ENCODE data around the gene LRCH1.

LRCH1 gene

DNA sequence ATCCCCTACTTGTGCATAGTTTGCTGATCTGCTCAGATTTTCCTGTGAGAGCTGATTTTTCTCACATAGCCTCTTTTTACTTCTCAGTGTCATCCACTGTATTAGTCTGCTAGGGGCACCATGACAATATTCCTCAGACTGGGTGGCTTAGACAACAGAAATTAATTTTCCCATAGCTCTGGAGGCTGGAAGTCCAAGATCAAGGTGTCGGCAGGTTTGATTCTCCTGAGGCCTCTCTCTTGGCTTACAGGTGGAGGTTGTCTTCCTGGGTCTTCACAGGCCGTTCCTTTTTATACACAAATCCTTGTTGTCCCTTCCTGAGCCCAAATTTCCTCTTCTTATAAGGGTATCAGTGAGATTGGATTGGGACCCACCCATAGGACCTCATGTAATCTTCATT is 9.2 kb downstream of the LRCH1 start:
- DNase-seq (ENCODE audit: low spot score): no peak

DNA sequence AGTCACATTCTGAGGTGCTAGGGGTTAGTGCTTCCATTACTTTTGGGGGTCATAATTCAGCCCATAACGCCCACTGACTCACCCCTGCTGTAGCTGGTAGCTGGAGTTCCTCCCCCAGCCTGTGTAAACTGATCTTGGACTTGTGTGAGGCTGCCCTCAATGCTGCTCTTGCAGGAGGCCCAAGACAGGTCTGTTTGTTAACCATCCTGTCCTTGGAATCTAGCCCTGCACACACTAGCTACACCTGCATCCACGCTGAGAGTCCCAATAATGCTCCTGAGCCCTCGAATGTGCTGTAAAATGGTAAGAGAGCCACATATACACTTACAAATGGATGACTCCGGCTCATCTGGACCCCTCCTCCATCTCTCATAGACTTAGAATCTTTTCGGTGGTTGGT is 9.6 kb downstream of the LRCH1 start:
- no peak for DNase-seq (ENCODE audit: low spot score)

DNA sequence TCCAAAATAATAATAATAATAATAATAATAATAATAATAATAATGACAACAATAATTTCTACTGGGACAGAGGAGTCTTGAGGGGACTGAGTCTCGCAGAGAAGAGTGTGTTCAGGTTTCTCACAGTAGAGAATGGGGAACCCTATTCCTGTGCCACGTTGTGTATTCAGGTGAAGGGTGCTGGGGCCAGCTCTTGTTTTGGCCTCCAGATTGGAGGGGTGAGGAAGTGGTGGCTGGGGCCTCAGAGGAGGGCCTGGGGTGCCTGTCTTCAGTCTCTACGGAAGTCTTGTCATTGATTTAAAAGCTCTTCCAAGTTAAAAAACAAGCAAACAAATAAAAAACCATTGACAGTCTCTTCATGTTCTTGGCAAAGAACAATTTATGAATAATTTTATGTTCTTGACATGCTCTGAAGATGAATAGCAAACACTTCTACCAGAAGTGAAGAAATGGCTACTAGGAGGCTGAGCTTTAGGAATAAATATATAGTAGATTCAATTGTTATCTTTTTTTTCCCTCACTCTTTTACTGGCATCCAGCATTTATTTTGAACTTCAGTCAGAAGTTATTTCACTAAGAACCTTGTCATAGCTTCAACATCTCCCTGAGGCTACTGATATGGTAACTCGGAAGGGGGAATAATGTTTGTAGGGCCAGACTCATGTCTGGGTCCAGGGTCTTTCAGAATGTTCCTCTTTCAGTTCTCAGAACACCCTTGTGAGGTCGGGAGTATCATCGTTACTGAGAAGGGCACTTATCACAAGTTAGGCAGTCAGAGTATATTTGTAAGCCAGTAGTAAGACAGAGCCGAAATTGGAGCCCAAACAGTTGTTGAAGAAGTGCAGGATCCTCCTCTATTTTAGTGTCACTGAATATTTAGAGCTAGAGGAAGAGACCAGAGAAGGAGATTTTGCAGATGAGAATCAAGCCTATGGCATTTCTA is 13.1 kb downstream of the LRCH1 start:
- DNase-seq (ENCODE audit: low spot score): no peak

DNA sequence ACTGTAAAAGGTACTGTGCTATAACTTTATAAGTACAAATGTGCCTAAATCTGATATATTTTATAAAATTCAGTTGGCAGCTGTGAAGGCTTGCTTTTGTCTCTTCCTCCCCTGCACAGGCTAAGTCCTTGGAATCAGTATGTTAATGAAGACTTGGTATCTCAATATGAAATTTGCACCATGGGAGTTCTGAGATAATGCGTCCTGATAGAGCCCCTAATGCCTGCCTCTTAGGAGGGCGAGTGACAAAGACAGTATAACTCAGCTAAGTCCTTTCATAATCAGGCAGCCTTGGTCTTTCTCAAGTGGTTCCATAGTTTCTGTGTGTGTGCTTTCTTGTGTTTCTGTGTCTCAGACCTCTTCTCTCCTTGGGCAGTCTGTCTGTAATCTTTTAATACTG is 14.7 kb downstream of the LRCH1 start:
- DNase-seq (ENCODE audit: low spot score): no peak

GRCh38 chr13:46569456-46569855 is 16.5 kb downstream of the LRCH1 start:
- DNase-seq (ENCODE audit: low spot score): no peak

GRCh38 chr13:46570273-46570672 is 17.3 kb downstream of the LRCH1 start:
- no peak for DNase-seq (ENCODE audit: low spot score)

- no peak for DNase-seq (ENCODE audit: low spot score)
These were observed 18.4 kb downstream of the LRCH1 start for GRCh38 chr13:46571189-46571908.

GRCh38 chr13:46571909-46572595 is 19.1 kb downstream of the LRCH1 start:
- no peak for DNase-seq (ENCODE audit: low spot score)

- DNase-seq (ENCODE audit: low spot score): no peak
These were observed 19.9 kb downstream of the LRCH1 start for GRCh38 chr13:46572752-46573431.

- DNase-seq (ENCODE audit: low spot score): no peak
These were observed 22.4 kb downstream of the LRCH1 start for GRCh38 chr13:46575301-46575771.

DNA sequence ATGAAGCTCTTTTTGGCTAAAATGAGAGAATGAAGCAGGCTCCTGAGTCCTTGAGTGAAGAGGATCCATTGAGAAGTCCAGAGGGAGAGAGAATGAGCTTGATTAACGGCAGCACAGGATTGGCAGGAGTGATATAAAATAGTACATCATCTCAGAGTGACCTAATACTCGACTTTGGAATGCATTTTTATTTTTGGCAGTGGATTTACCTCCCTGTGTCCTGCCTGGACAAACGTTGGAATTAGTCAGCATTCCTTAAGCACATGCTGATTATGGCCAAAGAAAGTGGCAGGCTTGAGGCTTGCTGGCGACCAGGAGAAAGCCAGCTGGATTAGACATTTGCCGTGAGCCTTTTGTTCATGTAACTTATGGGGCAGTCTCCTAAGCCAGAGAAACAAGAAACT is 22.9 kb downstream of the LRCH1 start:
- DNase-seq (ENCODE audit: low spot score): no peak

GRCh38 chr13:46576762-46577161 is 23.8 kb downstream of the LRCH1 start:
- DNase-seq (ENCODE audit: low spot score): no peak

- DNase-seq (ENCODE audit: low spot score): no peak
These were observed 25.0 kb downstream of the LRCH1 start for GRCh38 chr13:46577696-46578589.

GRCh38 chr13:46578590-46578975 is 25.6 kb downstream of the LRCH1 start:
- DNase-seq (ENCODE audit: low spot score): no peak

DNA sequence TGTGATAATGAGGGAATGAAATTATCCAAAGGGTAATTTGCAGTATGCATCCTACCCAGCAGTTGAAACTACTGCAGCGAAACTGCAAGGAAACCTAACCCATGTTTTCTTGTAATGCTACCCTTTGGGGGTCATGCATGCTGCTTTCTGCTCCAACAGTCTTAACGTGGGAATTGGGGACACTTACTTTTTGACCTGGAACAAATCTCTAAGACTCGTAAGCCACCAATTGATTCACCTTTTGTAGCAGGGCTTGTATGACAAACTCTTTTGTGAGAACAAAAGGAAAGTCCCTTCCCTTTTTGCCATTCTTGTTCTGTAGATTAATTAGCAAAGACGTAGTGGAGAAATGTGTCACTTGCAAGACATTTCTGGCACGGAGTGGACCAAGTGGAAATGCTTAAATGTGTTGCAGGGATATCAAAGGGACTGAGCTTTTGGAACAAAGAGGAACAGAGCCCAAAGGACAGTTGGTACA is 27.4 kb downstream of the LRCH1 start:
- no peak for DNase-seq (ENCODE audit: low spot score)

DNA sequence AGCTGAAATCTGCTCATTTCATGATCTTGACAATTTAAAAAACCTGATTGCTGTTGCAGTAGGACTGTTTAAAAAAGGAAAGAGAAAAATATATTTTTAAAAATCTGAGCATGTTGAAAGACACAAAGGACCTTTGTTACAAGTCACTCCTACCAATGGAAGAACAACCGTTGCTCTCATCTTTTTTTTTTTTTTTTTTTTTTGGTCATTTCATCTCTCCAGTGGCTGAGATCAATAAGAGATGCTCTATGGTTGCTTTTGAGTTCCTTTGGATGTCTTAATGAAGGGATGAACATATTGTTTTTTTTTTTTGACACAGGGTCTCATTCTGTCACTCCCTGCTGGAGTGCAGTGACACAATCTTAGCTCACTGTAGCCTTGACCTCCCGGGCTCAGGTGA is 29.2 kb downstream of the LRCH1 start:
- DNase-seq (ENCODE audit: low spot score): no peak

- no peak for DNase-seq (ENCODE audit: low spot score)
These were observed 34.0 kb downstream of the LRCH1 start for GRCh38 chr13:46586751-46587514.

GRCh38 chr13:46587807-46588418 is 34.9 kb downstream of the LRCH1 start:
- no peak for DNase-seq (ENCODE audit: low spot score)

- DNase-seq (ENCODE audit: low spot score): no peak
These were observed 39.4 kb downstream of the LRCH1 start for GRCh38 chr13:46592385-46592784.

DNA sequence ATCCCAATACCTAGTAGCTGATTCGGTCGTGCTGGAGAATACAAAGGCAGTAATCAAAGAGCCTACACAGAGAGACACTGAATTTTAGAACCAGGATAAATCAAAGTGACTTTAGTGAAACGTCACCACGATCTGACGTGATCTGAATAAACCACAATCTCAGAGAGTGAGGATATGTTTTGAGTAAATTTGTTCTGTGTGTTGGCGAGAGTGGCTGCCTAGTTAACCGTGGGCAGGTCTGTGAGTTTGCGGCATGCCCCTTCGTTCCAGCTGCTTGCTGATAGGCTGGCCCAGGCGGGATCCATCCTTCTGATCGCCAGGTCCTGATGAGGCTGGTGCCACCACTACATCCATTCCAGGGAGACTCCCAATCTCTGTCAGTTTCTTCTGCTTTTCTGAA is 40.4 kb downstream of the LRCH1 start:
- DNase-seq (ENCODE audit: low spot score): no peak
